GM21786 (cell line): ENCODE measurements around the gene FHOD3.
"Not testable (repeated sequence)": the region's sequence is repeated elsewhere in the genome, so short reads cannot be mapped to it uniquely, and the experiment has no call there.

Experiments
- ATAC-seq: cut with Tn5 transposase; IDR thresholded peaks from one replicate; pipeline ENCODE4 v1.9.1; 2021; ENCODE audit not compliant: unreplicated experiment

The FHOD3 gene

DNA sequence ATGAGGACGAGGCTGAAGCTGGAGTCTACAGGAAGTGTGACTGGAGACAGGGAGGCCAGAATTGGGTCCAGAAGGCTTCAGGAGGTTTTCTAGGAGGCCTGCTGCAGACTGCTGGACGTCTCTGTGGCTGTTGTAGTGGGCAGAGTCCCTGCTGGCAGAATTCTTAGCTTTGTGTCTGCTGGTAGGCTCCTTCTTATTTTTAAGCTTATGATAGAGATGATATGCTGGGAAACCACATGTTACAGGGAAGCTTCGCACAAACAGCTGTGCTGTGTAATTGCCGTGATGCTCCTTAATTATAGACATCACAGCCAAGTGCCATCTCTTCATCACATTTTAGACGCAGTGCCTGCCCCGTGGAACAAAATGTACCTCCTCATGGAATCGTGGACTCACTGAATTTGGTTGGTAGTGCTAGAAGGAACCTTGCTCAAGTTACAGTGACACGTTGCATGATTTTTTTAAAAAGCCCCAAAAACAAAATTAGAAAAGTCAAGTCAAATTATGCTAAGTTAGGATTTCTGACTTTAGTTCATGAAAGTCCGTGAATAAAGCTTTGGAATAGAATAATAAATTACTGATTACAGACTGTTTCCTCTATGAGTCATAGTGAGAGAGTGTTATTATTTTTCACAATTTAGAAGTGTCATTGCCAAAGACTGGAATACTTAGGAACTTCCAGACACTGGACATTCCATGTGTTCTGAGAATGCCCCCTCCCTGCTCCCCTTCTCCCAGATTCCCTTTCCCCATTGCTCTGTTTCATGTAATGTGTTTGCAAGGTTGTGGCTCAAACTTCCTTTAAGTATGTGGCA lies 144.1 kb downstream of the FHOD3 start:
- no peak for ATAC-seq

DNA sequence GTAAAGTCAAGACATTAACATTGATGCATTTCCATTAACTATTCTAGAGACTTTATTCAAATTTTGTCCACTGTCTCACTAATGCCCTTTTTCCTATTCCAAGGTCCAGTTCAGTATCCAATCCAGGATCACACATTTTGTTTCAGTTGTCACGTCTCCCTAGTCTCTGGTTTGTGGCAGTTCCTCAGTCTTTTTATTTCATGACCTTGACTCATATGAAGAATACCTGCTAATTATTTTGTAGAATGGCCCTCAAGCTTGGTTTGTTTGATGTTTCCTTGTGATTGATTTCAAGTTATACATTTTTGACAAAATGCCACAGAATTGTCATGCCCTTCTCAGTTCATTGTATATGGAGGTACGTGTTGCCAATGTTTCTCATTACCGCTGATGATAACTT lies 145.2 kb downstream of the FHOD3 start:
- ATAC-seq, result no peak

DNA sequence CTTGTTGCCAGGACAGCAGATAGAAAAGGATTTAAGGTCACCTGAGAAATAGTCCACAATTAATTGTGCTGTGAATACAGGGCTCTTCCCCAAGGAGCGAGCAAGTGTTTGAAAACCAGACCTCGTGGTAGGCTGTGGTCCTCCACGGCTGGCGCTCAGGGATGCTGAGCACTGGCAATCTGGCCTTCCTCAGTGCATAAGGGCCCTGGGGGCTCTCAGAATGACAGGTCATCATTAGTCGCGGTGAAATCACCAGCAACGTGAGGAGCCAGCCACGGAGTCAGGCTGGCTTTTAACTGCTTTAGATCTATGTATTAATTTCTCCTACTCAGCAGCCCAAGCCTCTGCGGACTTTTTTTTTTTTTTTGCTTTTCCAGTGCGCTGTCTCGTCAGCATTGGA lies 148.5 kb downstream of the FHOD3 start:
- ATAC-seq, result no peak

DNA sequence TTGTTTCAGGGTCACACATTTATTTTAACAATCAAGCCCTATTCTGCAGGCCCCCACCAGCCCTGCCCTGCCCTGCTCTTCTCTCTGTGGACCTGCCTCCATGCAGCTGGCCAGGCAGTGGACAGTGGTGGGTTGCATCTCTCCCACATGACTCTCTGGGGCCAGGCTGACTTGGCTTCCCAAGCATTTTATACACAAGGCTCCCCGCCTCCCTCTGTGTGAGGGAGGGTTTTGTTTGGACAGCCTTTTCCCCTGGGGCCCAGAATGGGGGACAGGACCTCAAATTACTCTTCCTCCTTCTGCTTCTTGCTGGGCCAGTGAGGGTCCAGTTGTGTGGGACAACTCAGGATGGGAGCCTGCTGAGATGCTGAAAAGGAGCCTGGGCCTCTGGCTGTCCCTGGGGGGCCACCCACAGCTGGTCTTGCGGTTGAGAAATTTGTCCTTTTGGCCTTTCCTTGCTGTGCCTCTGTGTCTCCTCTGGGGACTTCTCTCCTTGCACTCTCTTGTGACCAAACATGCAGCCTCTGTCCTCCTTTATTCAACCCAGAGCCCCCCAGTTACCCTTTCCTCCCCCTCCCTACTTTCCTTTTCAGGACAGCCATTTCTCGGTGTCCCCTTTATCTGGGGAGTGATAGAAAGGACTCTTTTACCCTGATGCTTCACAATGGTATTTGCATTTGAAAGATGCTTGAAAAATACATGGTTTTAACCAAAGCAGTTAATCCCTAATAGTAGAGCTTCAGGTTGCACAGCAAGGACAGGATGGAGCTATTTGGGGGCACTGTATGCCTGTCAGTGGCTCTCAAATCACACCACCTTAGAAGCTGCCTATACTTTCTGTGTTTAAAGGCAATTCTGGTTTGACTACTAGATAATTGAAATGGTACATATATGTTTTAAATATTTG lies 151.1 kb downstream of the FHOD3 start:
- no peak for ATAC-seq

DNA sequence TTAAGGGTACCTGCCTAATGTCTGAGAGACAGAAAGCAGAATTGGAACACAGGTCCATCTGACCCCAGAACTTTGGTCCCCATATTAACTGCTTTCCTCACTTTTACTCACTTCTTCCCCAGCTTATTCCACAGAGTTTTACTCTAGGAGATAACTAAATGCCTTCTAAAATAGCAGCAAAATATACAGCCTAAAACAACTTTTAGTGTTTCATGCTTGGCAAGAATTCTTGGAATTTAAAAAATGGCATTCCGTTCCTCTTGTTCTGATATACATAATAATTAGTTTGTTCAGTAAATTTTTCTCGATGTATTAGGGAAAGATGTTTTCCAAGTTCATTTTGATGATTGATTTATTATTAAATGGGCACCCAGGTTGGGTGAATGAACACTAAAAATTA lies 151.9 kb downstream of the FHOD3 start:
- no peak for ATAC-seq

DNA sequence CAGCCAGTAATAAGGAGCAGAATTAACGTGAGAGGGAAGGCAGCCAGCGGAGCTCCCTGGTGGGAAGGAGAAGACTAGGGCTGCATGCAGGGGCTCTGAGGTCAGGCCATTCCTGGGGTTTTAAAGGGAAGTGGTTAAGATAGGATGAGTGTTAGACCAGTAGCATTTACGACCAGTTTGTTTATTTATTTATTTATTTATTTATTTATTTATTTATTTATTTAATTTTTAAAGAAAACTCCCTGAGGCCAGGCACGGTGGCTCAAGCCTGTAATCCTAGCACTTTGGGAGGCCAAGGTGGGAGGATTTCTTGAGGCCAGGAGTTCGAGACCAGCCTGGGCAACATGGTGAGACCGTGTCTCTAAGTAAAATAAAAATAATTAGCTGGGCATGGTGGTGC lies 152.8 kb downstream of the FHOD3 start:
- ATAC-seq, result no peak

DNA sequence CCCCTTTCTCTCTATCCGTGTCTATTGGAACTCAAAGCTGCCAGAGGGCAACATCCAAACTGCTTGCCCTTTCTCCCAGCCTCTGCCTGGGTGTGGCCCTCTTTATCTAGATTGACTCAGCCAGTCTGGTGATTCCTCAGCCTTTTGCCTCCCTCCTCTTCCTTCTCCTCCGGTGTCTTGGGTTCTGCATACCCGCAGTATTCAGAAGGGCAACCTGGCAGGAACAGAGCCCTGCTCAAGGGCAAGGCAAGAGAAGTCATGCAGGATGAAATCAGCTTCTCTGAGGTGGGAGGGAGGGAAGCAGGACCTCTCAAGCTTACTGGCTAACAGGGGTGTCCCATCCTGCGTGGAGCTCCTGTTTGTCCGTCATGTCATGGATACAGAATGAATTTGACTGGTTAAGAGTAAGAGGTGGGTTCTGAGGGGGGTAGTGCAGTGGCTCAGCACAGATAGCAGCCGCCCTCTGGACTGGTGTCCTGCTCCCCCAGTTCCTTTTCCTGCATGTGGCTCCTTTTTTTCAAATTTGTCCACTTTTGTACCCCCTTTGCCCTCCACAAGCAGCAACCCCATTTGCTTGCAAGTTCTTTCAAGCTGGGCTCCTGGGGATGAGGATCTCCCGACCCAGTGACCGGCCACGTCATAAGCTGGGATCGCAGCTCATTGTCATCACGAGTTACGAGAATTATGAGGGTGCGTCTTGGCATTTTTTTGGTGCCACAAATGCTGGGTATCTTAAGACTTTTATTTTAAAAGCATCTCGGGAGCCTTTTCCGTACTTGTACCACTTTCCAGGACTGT lies 154.1 kb downstream of the FHOD3 start:
- ATAC-seq, result no peak

DNA sequence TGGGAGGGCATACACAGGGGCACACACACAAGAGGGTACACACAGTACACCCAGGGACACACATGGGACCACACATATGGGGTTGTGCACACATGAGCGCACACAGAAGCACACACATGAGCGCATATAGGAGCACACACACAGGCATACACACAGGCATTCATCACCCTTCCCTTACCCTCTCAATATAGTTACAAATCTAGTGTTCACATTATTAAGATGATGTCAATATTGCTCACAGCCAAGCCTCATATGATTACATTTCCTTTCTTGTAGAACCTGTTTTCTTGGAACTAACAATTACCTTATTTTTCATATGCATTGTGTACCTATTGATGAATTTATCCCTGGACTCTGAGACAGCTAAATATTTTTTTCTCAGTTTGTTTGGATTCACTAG lies 156.7 kb downstream of the FHOD3 start:
- no peak for ATAC-seq

DNA sequence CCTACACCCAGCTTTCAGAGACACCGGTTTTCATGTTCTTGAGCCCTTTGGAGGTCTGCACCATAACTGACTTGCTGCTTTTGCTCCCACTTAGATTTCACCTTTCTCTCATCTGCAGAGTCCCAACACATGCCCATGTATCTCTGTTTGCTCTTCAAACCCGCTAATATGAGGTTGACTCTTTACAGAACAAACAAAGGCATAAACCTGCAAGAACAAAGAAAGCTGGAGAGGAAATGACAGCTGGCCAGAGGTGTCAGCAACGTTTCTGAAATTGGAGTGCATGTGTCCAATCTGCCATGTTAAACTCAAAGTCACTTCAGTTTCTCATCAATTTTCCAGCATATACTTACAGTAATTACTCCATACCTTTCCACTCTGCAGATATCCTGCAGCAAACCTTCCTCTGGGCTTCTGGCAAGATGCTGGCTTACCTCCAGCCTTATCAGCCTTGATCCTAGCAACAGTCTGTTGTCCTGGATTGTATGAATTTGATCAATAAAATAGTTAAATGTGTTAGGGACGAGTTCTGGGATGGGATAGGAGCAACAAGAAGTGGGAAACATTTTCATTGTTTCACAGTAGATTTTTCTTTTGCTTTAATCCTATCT lies 157.4 kb downstream of the FHOD3 start:
- ATAC-seq, result no peak

DNA sequence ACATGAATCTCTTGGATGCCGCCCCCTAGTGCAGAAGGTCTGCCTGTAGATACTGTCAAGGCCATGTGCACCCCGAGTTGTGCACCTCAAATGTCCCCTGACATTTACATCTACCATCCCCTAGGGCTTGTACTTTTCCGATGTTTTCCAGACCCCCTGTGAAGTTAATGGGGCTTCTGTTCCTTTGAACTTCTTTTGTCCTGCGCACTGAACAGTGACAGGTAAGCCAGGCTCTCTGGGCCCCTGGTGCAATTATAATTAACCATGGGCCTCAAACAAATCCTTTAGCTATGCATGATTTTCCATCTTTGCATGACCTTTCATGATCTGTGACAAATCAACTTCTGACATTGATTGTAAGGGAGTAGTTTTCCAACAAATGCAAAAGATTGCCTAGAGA lies 158.4 kb downstream of the FHOD3 start:
- ATAC-seq, result no peak

DNA sequence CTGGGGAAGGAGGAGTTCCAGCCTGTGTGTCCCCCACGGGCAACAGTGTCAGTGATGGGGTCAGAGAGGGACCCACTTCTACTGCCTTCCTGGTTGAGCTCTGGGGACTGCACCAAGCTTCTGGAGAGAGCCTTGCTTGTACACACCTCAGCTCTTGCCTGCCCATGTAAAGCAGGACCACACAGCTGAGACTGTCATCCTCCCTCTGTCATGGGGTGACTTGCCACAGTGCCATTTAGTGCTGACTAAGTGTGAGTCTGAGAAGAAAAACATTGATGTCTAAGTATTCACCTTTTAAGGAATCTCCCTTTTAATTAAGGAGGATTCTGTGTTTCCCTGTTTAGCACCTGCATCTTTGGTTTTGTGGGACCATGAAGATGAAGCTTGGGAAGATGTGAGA lies 159.1 kb downstream of the FHOD3 start:
- no peak for ATAC-seq

DNA sequence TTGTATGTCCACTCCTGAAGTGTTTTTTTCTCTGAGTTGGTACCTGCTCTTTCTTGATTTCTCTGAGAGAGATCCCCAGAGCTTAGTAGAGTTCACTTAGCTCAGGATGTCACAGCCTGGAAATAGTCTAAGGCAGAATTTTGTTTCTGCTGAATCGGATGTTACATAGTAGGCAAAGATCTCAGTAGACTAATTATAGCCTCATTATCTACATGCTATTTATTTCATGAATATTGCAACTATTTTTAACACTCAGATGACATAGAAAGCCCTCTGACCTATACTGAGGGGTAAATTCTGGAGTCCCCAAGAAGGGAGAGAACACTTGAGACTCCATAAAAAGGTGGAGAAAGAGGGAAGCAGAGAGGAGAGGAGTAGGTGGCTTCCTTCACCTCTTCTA lies 160.2 kb downstream of the FHOD3 start:
- ATAC-seq, result no peak

DNA sequence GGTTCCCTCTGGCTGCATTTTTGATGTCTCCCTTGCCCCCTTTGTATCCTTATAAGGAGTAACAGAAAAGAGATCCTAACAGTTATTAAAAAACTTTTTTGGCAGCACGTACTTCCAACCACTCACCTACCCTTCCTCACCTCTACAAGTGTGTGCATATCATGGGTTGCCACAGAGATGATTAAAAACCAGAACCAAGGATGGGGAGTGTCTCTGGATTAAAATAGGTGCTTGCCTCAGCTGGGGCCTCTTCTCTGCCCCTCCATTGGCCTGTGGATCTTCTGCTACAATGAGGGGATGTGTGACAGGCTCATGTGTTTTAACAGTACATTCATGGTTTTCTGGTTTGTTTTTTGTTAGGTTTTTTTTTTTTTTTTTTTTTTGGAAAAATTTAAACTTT lies 160.8 kb downstream of the FHOD3 start:
- ATAC-seq, result no peak

DNA sequence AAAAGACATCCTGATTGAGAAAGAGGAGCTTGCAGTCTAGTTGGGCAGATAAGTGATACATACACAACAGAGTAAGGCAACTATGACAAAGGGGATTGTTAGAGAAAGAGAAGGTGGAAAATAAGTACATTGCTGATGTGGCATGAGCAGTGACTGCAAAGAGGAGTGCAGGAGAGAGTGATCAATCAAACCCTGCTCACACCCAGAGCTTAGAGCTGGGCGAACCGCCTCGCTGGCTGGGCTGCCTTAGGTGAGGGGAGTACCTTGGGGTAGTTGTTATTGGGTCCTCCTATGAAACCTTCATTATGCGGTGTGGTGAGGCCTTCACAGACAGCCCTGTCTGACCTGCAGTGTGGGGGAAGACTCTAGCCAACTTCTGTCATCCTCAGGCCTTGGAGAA lies 161.7 kb downstream of the FHOD3 start:
- ATAC-seq, result no peak

DNA sequence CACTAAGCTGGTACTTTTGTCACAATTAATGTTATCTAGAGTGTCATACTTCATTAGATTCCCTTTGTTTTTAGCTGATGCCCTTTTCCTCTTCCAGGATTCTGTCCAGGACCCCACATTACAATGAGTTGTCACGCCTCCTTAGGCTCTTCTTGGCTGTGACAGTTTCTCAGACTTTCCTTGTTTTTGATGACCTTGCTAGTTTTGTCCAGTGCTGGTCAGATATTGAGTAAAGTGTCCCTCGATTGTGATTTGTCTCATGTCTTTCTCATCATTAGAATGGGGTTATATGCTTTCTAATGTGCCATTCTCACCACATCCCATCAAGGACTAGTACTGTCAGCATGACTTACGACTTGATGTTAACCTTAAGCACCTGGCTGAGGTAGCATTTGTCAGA lies 162.3 kb downstream of the FHOD3 start:
- no peak for ATAC-seq

DNA sequence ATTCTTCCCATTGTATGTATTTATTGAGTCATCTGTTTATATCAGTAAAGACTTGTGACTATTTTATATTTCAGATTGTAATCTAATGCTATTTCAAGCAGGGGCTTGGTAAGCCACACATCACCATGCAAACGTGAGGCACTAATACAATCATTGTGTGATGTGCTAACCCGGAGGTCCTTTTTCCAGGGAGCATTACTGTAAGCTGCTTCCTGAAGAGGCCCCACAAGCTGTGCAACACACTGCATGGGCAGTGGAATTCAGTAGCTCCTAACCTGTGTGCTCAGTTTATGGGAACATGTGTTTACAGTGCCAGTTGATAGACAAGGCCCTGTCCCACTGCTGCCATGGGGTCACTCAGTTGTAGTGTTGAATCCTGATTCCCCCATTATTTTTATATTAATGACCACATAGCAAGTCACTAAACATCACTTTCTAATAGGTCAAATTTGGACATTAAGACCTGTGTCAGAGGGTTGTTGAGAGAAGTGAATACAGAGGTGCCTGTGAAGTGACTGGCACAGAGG lies 162.9 kb downstream of the FHOD3 start:
- ATAC-seq, result no peak

DNA sequence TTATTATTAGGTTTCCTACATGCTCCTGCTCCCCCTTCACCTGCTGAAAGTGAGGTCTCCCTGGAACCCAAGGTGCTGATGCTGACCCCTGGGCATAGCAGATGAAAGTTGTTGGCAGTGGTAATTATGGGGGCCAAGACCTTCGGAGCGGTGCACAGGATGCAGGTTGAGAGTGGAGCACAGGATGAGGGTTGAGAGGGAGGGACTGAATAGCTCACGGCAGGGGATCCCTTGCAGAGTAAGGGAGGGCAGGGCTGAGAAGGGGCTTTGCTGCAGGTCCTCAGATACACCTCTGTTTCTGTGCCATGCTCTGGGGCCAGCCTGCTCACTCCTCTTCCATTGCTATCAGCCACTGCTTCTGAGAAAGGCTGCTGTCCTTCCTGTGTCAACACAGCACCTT lies 163.3 kb downstream of the FHOD3 start:
- ATAC-seq, result no peak

DNA sequence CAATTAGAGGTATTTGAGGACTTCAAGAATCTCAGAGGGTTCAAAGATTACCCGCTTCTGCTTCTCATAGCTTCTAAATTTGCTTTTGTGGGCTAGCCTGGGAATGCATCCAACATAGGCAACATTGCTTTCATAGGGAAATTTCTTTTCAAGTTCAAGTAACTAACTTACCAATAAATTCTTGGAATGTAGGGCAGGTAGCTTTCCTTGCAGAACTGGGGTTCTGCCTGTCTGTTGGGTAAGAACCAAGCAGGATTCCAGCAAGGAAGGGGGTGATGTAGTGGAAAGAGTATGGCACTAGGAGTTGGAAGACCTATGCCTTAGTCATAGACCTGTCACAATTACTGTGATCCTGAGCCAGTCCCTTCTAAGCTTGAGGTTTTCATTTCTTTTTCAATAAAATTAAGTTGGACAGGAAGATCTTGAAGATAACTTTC lies 164.1 kb downstream of the FHOD3 start:
- ATAC-seq, result no peak

DNA sequence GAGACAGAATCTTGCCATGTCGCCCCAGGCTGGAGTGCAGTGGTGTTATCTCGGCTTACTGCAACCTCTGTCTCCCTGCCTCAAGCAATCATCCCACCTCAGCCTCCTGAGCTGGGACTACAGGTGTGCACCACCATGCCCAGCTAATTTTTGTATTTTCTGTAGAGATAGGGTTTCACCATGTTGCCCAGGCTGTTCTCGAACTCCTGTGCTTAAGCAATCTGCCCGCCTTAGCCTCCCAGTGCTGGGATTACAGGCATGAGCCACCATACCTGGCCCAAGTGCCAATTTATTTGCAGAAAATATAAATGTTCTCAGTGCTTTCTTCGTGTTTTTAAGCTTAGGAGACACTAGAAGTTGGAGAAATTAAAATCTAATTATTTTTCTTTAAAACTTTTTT lies 166.0 kb downstream of the FHOD3 start:
- not testable (repeated sequence) for ATAC-seq

DNA sequence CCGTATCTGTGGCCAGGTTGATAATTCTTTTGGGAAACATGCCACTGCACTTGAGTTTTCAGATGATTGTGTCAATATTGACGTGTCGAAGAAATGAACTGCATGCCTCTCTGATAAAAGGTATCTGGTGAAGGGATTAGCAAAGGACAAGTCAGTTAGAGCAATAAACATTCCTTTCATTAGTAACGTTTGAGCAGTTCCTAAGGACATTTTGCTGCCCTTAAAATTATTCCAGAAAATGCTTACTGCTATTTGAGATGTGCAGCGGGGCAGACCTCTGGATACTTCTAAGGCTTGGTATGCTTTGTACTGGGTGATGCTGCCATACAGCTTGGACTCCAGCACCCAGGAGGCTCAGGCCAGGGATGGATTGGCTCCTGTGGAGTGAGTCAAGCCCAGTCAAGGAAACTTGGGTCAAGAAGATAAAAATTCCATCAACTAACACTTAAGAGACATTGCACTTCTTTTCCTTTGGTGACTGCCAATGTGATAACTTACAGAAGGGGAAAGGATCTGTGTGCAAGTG lies 166.7 kb downstream of the FHOD3 start:
- no peak for ATAC-seq
